Adrenal gland (tissue), 5 donors: ENCODE measurements around the gene DEDD2.

ENCODE experiments used
- POLR2A ChIP-seq, 2 donors: fragments of 450-650 bp; IDR thresholded peaks; one replicate each; pipeline ENCODE4 v1.6.1; 2017; ENCODE audit warnings: antibody characterized with exemption in 2 of 2, mild to moderate bottlenecking in 2 of 2, moderate library complexity in 1 of 2
- TF ChIP-seq, protein P1 (sequence below), 6 experiments: fragments of 450-650 bp in 4 of 6; fragments of 200-600 bp in 2 of 6; sonication (generic) in 1 of 6; IDR thresholded peaks; 1 replicate in 5 of 6; 2 replicates in 1 of 6; pipeline versions ENCODE4 v1.5.1 to v1.8.0; 2016 to 2021; ENCODE audit warnings: antibody characterized with exemption in 6 of 6, mild to moderate bottlenecking in 2 of 6, moderate library complexity in 1 of 6
- donor health status: DM: no; HTN: no; CAD: no.

DNA sequence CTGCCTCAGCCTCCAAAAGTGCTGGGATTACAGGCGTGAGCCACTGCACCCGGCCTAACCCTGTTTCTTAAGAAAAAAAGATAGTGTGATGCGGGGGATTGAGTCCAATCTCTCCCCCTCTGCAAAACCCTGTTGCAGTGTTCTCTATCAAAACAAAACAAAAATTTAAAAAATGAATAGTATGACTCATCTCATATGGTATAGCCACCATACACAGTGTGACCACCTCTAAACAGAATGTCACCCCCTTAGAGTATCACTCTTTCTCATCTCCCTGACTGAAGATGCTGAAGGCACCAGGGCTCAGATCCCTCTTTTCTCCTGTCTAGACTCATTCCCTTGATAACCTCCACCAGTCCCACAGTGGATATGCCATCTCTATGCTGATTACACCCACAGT lies 44.3 kb upstream of the DEDD2 start:
- TF ChIP-seq, protein P1, sequence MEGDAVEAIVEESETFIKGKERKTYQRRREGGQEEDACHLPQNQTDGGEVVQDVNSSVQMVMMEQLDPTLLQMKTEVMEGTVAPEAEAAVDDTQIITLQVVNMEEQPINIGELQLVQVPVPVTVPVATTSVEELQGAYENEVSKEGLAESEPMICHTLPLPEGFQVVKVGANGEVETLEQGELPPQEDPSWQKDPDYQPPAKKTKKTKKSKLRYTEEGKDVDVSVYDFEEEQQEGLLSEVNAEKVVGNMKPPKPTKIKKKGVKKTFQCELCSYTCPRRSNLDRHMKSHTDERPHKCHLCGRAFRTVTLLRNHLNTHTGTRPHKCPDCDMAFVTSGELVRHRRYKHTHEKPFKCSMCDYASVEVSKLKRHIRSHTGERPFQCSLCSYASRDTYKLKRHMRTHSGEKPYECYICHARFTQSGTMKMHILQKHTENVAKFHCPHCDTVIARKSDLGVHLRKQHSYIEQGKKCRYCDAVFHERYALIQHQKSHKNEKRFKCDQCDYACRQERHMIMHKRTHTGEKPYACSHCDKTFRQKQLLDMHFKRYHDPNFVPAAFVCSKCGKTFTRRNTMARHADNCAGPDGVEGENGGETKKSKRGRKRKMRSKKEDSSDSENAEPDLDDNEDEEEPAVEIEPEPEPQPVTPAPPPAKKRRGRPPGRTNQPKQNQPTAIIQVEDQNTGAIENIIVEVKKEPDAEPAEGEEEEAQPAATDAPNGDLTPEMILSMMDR (IDR thresholded peaks at IDR 0.05): no peak
- TF ChIP-seq POLR2A (IDR thresholded peaks at IDR 0.05): no peak
